H1 (cell line): ENCODE measurements around the gene MRRF. TPM values are rescaled to one million over a fixed set of nuclear protein-coding genes. Genes with fewer than 3 reads are reported as not detected.

Experiments
- CTCF ChIA-PET: fragments of 300-600 bp; sonication (Branson Sonifier 250); formaldehyde crosslinking; loops from one replicate; lab custom pipeline; 2021; ENCODE audit not compliant: partially characterized antibody; lab: Charles Lee
- POLR2A ChIA-PET: fragments of 300-600 bp; sonication (Branson Sonifier 250); formaldehyde crosslinking; loops from one replicate; lab custom pipeline; 2021; ENCODE audit warnings: inconsistent platforms; ENCODE audit not compliant: partially characterized antibody; lab: Charles Lee
- DNase-seq, 2 experiments: peaks; one replicate each; pipeline versions ENCODE4 v3.0.0 to v3.0.0-alpha.2; 2010 to 2022; ENCODE audit warnings: low spot score in 2 of 2, low read depth in 1 of 2, mixed read lengths in 1 of 2
- FAIRE-seq: peaks from 2 replicates; lab custom pipeline; 2011; peaks lifted over from hg19 to GRCh38; lab: Jason Lieb, UNC
- H2AFZ ChIP-seq: 2 replicates; pipeline ENCODE4 v1.8.1; 2012; ENCODE audit warnings: low read length, inconsistent platforms
- H2AK5ac ChIP-seq: 2 replicates; pipeline ENCODE4 v1.6.1; 2013; ENCODE audit warnings: low read depth, low read length
- H2BK120ac ChIP-seq: replicated peaks from 2 replicates; pipeline ENCODE3; 2013; ENCODE audit warnings: low read depth, low read length, inconsistent platforms
- H2BK12ac ChIP-seq: 2 replicates; pipeline ENCODE4 v1.6.1; 2013; ENCODE audit warnings: low read depth, low read length
- H2BK15ac ChIP-seq: 2 replicates; pipeline ENCODE4 v1.6.1; 2013; ENCODE audit warnings: low read length
- H2BK20ac ChIP-seq: 2 replicates; pipeline ENCODE4 v1.6.1; 2013; ENCODE audit warnings: low read length
- H2BK5ac ChIP-seq: 2 replicates; pipeline ENCODE4 v1.6.1; 2013; ENCODE audit warnings: low read depth, low read length
- H3K14ac ChIP-seq: 2 replicates; pipeline ENCODE4 v1.6.1; 2013; ENCODE audit warnings: inconsistent platforms; ENCODE audit not compliant: insufficient read length
- H3K18ac ChIP-seq: 2 replicates; pipeline ENCODE4 v1.6.1; 2013; ENCODE audit warnings: low read length; ENCODE audit errors: extremely low read depth
- H3K23ac ChIP-seq: 2 replicates; pipeline ENCODE4 v1.6.1; 2013; ENCODE audit warnings: inconsistent platforms; ENCODE audit not compliant: insufficient read length
- H3K23me2 ChIP-seq: 2 replicates; pipeline ENCODE4 v1.6.1; 2013; ENCODE audit warnings: low read depth, low read length
- H3K27ac ChIP-seq: 2 replicates; pipeline ENCODE4 v1.6.1; 2011; ENCODE audit warnings: low read depth, low read length, inconsistent platforms
- H3K27me3 ChIP-seq, 4 experiments: replicated peaks in 1 of 4; 1 replicate in 1 of 4; 2 replicates in 3 of 4; pipeline versions ENCODE4 v1.6.1 to v1.8.1; 2011 to 2013; ENCODE audit warnings: low read length in 3 of 4, mild to moderate bottlenecking in 3 of 4, inconsistent platforms in 2 of 4, mixed read lengths in 2 of 4, moderate library complexity in 1 of 4; ENCODE audit not compliant: control insufficient read depth in 3 of 4, insufficient read depth in 3 of 4; ENCODE audit errors: extremely low read depth in 1 of 4
- H3K36me3 ChIP-seq, 4 experiments: 2 replicates each; pipeline versions ENCODE4 v1.6.1 to v1.8.1; 2011 to 2013; ENCODE audit warnings: mild to moderate bottlenecking in 4 of 4, low read length in 3 of 4, moderate library complexity in 2 of 4, control low read depth in 1 of 4, inconsistent platforms in 1 of 4; ENCODE audit not compliant: insufficient read depth in 4 of 4, control insufficient read depth in 2 of 4
- H3K4ac ChIP-seq: replicated peaks from 2 replicates; pipeline ENCODE3; 2013; ENCODE audit warnings: low read length, low read depth, mixed read lengths, inconsistent platforms; ENCODE audit not compliant: insufficient read length
- H3K4me1 ChIP-seq, 4 experiments: replicated peaks in 1 of 4; 1 replicate in 1 of 4; 2 replicates in 3 of 4; pipeline versions ENCODE4 v1.6.1 to v1.8.1; 2011 to 2013; ENCODE audit warnings: low read length in 3 of 4, inconsistent platforms in 2 of 4, mixed read lengths in 1 of 4; ENCODE audit not compliant: insufficient read depth in 4 of 4, control insufficient read depth in 3 of 4
- H3K4me2 ChIP-seq, 2 experiments: 2 replicates each; pipeline versions ENCODE4 v1.6.1 to v1.8.1; 2011 to 2013; ENCODE audit warnings: low read depth in 2 of 2, low read length in 2 of 2, control low read depth in 1 of 2, inconsistent platforms in 1 of 2, mild to moderate bottlenecking in 1 of 2; ENCODE audit not compliant: insufficient read depth in 1 of 2
- H3K4me3 ChIP-seq, 4 experiments: fragments of 200-600, 300-600 bp in 1 of 4; sonication (generic), shearing (Covaris generic), sonication (Bioruptor Twin) in 1 of 4; 2 replicates each; pipeline versions ENCODE4 v1.5.1 to v1.8.1; 2011 to 2016; ENCODE audit warnings: low read length in 4 of 4, low read depth in 3 of 4, control low read depth in 2 of 4, inconsistent platforms in 2 of 4, mild to moderate bottlenecking in 2 of 4, mixed read lengths in 1 of 4, moderate library complexity in 1 of 4; ENCODE audit not compliant: insufficient read depth in 2 of 4; ENCODE audit errors: extremely low read depth in 1 of 4
- H3K56ac ChIP-seq: replicated peaks from 2 replicates; pipeline ENCODE3; 2013; ENCODE audit warnings: low read depth, mild to moderate bottlenecking, mixed read lengths, low read length, inconsistent platforms; ENCODE audit not compliant: insufficient read length
- H3K79me1 ChIP-seq: 2 replicates; pipeline ENCODE4 v1.6.1; 2013; ENCODE audit warnings: low read depth, low read length, control low read depth
- H3K79me2 ChIP-seq, 2 experiments: 2 replicates each; pipeline versions ENCODE4 v1.6.1 to v1.8.1; 2012 to 2013; ENCODE audit warnings: low read length in 2 of 2, mild to moderate bottlenecking in 2 of 2, inconsistent platforms in 1 of 2; ENCODE audit not compliant: insufficient read depth in 2 of 2, control insufficient read depth in 1 of 2
- H3K9ac ChIP-seq, 4 experiments: replicated peaks in 1 of 4; 1 replicate in 1 of 4; 2 replicates in 3 of 4; pipeline versions ENCODE4 v1.6.1 to v1.8.1; 2011 to 2013; ENCODE audit warnings: low read depth in 3 of 4, low read length in 3 of 4, control low read depth in 2 of 4, mild to moderate bottlenecking in 2 of 4, moderate library complexity in 2 of 4, inconsistent platforms in 1 of 4; ENCODE audit errors: extremely low read depth in 1 of 4
- H3K9me3 ChIP-seq, 2 experiments: 2 replicates each; pipeline versions ENCODE4 v1.6.1 to v1.8.1; 2012 to 2013; ENCODE audit warnings: mild to moderate bottlenecking in 2 of 2, moderate library complexity in 2 of 2, control low read depth in 1 of 2, inconsistent platforms in 1 of 2, low read depth in 1 of 2, low read length in 1 of 2, mixed read lengths in 1 of 2; ENCODE audit not compliant: insufficient read depth in 2 of 2
- H4K20me1 ChIP-seq, 2 experiments: replicated peaks in 1 of 2; 2 replicates each; pipeline versions ENCODE3 to v1.8.1; 2011 to 2013; ENCODE audit warnings: inconsistent platforms in 2 of 2, low read length in 2 of 2, mild to moderate bottlenecking in 1 of 2; ENCODE audit not compliant: insufficient read depth in 2 of 2, control insufficient read depth in 1 of 2
- H4K5ac ChIP-seq: 2 replicates; pipeline ENCODE4 v1.6.1; 2013; ENCODE audit warnings: low read length, low read depth, mixed read lengths, inconsistent platforms; ENCODE audit not compliant: insufficient read length
- H4K8ac ChIP-seq: 2 replicates; pipeline ENCODE4 v1.8.0; 2013; ENCODE audit warnings: mild to moderate bottlenecking, moderate library complexity, low read length, inconsistent platforms; ENCODE audit not compliant: insufficient read depth; ENCODE audit errors: extremely low read depth
- H4K91ac ChIP-seq: replicated peaks from 2 replicates; pipeline ENCODE3; 2013; ENCODE audit warnings: low read length, mixed read lengths, inconsistent platforms; ENCODE audit not compliant: insufficient read length
- CBX8 ChIP-seq: fragments of 300-800, 300-1000 bp; sonication (generic); IDR thresholded peaks from 2 replicates; pipeline ENCODE4 v1.7.1; 2016; ENCODE audit warnings: low read depth, low read length, borderline replicate concordance
- CEBPB ChIP-seq: IDR thresholded peaks from 2 replicates; pipeline ENCODE4 v1.6.1; 2012; ENCODE audit warnings: low read depth, low read length
- CHD1 ChIP-seq: IDR thresholded peaks from 2 replicates; pipeline ENCODE4 v1.6.1; 2012; ENCODE audit warnings: low read depth, low read length, improper control_type of control experiment
- GABPA ChIP-seq: IDR thresholded peaks from 2 replicates; pipeline ENCODE4 v1.6.1; 2011; ENCODE audit warnings: mild to moderate bottlenecking, low read length, moderate library complexity, borderline replicate concordance; ENCODE audit not compliant: insufficient read depth
- GTF2F1 ChIP-seq: IDR thresholded peaks from 2 replicates; pipeline ENCODE4 v1.6.1; 2012; ENCODE audit warnings: low read depth, low read length, improper control_type of control experiment, borderline replicate concordance
- KDM1A ChIP-seq: fragments of 200-600, 300-600 bp; sonication (generic); IDR thresholded peaks from 2 replicates; pipeline ENCODE4 v1.7.1; 2016; ENCODE audit warnings: mild to moderate bottlenecking, low read length, borderline replicate concordance
- POU5F1 ChIP-seq: IDR thresholded peaks from 2 replicates; pipeline ENCODE4 v1.6.1; 2011; ENCODE audit warnings: low read depth, mild to moderate bottlenecking, low read length, moderate library complexity
- RBBP5 ChIP-seq: IDR thresholded peaks from 2 replicates; pipeline ENCODE4 v1.7.1; 2012; ENCODE audit warnings: low read depth, mild to moderate bottlenecking, inconsistent platforms, low read length, moderate library complexity, borderline replicate concordance
- RFX5 ChIP-seq: IDR thresholded peaks from 2 replicates; pipeline ENCODE4 v1.6.1; 2011; ENCODE audit warnings: low read depth, low read length, improper control_type of control experiment, borderline replicate concordance
- RNF2 ChIP-seq: fragments of 200-900, 300-1000 bp; sonication (generic); IDR thresholded peaks from 2 replicates; pipeline ENCODE4 v1.7.1; 2016; ENCODE audit warnings: borderline replicate concordance, low read depth, mild to moderate bottlenecking, antibody characterized with exemption, low read length; ENCODE audit not compliant: poor library complexity, severe bottlenecking; ENCODE audit errors: missing control alignments
- SP4 ChIP-seq: IDR thresholded peaks from 2 replicates; pipeline ENCODE4 v1.6.1; 2012; ENCODE audit warnings: low read length, inconsistent platforms
- TAF7 ChIP-seq: optimal IDR thresholded peaks from 2 replicates; pipeline ENCODE3; 2011; ENCODE audit warnings: low read depth, mild to moderate bottlenecking, inconsistent platforms, low read length, moderate library complexity, borderline replicate concordance
- WGBS, 2 experiments: shearing (Covaris generic) in 1 of 2; methylation state at CpG; one replicate each; pipeline versions ENCODE4 v1.1.6 to v1.1.7; 2013 to 2015; ENCODE audit warnings: low lambda C conversion rate in 2 of 2, mixed read lengths in 2 of 2, inconsistent platforms in 1 of 2, low coverage in 1 of 2, missing lambda C conversion rate in 1 of 2; ENCODE audit not compliant: insufficient replicate concordance in 2 of 2, insufficient coverage in 1 of 2, insufficient read length in 1 of 2; ENCODE audit errors: extremely low coverage in 1 of 2, missing lambda C conversion rate in 1 of 2; 5-methylcytosine and 5-hydroxymethylcytosine counted together
- polyA plus RNA-seq, 7 experiments: library from polyadenylated mRNA; depleted of rRNA in 3 of 7; stranded (reverse) in 5 of 7; unstranded in 2 of 7; fragments of >200 nt in 5 of 7; fragments of 200-250 nt in 2 of 7; gene quantifications; 1 replicate in 5 of 7; 2 replicates in 1 of 7; 4 replicates in 1 of 7; pipeline versions ENCODE4 v1.2.1 to v1.2.3, GENCODE V29; 2011 to 2013; ENCODE audit warnings: missing spikeins in 2 of 7, mixed read lengths in 2 of 7
- total RNA-seq: library from RNA; stranded (reverse); fragmentation: NEBNext Ultra II Directional; extraction: Animal tissue kit (Norgen Biotek cat#: 25700); gene quantifications from 2 replicates; pipeline ENCODE4 v1.2.1, GENCODE V29; 2021

MRRF gene
- total and polyA plus RNA-seq, 2 of the 8 experiments (the other 6 are each of a cell fraction or from before 2014, with no cell fraction given) = 29.4 to 47.8 TPM

- H3K27me3 ChIP-seq = no peaks in the 10 kb centered on the region
- peak overlapping the region; percentile 85; the same call in 1 of the 2 replicates for H3K27ac ChIP-seq
- no peak overlapping the region for H2BK12ac ChIP-seq
- H4K20me1 ChIP-seq = no peaks in the 10 kb centered on the region
- H3K4me2 ChIP-seq = peak overlapping the region; percentile 84 to 85
- WGBS, 2 experiments = 41% methylated on average over 13 of the region's 13 CpGs; no CpG with 5 or more reads in 1 of the 2 experiments
- H3K4ac ChIP-seq = no peak overlapping the region
- H4K5ac ChIP-seq = no peak overlapping the region
- no peaks in the 10 kb centered on the region for H3K9me3 ChIP-seq
- peak overlapping the region; percentile 78 to 92 (median 88) for H3K4me3 ChIP-seq
- H3K18ac ChIP-seq = peak overlapping the region; percentile 75; the same call in 1 of the 2 replicates
- FAIRE-seq (no peak), DNase-seq (no peak)
- ChIA-PET CTCF (interaction anchor here (0.7 to 10.6 kb wide), 5 partner anchors 8 to 164 kb away, joined by 3 to 72 read pairs (median 3); no protein-coding TSS in a partner anchor), POLR2A (interaction anchor here (1.1 to 1.6 kb wide), 4 partner anchors 14 to 38 kb away, joined by 3 to 6 read pairs (median 4); no protein-coding TSS in a partner anchor)
- no peak overlapping the region for H2BK20ac ChIP-seq
- peaks cover 0 to 6% (median 2%) of the 10 kb centered on the region in 4 experiments; a peak in 4 of 7 replicates for H3K4me1 ChIP-seq
- H2AK5ac ChIP-seq = no peak overlapping the region
- H3K23me2 ChIP-seq = peaks cover 4% of the 10 kb centered on the region; the same call in 1 of the 2 replicates
- H4K91ac ChIP-seq = no peak overlapping the region
- H2BK120ac ChIP-seq = no peak overlapping the region
- peak overlapping the region in 3 of 4 experiments; percentile 64 to 90 (median 86); a peak in 6 of 7 replicates for H3K9ac ChIP-seq
- H3K36me3 ChIP-seq = peaks cover 3 to 15% (median 6%) of the 10 kb centered on the region in 4 experiments; a peak in 6 of 8 replicates
- no peak overlapping the region for H4K8ac ChIP-seq
- peak overlapping the region; percentile 75 for H2AFZ ChIP-seq
- H3K79me1 ChIP-seq = peaks cover 4% of the 10 kb centered on the region; the same call in 1 of the 2 replicates
- H2BK5ac ChIP-seq = no peak overlapping the region
- H3K56ac ChIP-seq = no peak overlapping the region
- no peak overlapping the region for H3K14ac ChIP-seq
- H2BK15ac ChIP-seq = no peak overlapping the region
- H3K23ac ChIP-seq = no peak overlapping the region
- H3K79me2 ChIP-seq = peaks cover 0 to 41% of the 10 kb centered on the region in 2 experiments; a peak in 3 of 4 replicates
- TF ChIP-seq CBX8 (no peak), CEBPB (no peak), CHD1 (no peak), TAF7 (no peak), RNF2 (no peak), GTF2F1 (no peak), SP4 (no peak), RFX5 (no peak), KDM1A (no peak), POU5F1 (no peak), GABPA (no peak), RBBP5 (no peak)
These were observed 858 bp upstream of the MRRF start for GRCh38 chr9:122263699-122264349.
